ENCODE results near the gene MLLT6. TPM values are rescaled to one million over a fixed set of nuclear protein-coding genes. Genes with fewer than 3 reads are reported as not detected.

Gene MLLT6
- total RNA-seq, result 211 and 213 TPM in 2 replicates

DNA sequence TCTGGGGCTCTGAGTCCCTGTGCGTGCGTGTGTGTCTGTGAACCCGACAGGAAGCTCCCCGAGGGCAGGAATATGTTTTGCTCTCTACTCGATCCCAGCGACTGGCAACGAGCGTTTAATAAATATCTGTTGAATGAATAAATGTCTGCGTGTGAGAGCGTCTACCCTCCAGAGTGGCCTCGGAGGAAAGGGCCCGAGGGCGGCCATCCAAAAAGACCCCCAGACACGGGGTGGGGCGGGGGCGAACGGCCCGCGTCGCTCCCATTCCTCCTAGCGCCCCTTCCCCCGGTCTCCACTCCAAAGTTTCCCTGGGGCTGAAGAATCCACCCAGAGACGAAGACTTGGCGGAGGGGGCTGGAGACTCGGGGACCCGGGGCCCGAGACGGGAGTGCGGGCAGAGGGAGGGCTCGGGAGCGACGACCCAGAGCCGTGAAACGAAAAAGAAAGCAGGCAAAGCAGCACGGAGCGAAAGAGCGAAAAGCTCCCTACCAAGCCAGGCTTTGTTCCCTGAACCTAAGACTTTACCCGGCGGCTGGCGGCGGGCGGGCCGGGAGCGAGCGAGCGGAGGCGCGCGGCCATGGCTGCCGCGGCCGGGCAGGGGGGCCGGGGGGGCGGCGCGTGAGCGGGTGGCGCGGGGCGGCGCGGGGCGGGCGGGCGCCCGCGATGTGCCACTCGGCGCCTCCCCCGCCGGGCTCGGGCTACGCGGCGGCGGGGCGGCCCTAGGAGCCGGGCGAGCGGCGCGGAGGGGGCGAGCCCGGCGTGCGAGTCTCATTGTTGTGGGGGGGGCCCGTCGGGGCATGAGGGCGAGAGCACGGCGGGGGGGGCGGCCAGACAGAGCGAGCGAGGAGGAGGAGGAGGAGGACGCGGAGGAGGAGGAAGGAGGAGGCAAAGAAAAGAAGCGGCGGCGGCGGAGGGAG, at the start of gene MLLT6:
Gene MLLT6, plus strand, starts transcription at position 668 of the 917 bp plus-strand sequence. CDS start 360 bp downstream, outside the sequence.
- intact Hi-C loops (cut with micrococcal nuclease), result loop anchor here (5.0 kb wide), 2 partner anchors 147 to 167 kb away; partner anchors contain the start of genes LASP1 and RPL23
- peak within 1 kb of the TSS; percentile 99 for H3K27ac Mint-ChIP-seq
- H3K36me3 Mint-ChIP-seq (ENCODE audit: low read depth), result peaks cover 42% of the 10 kb centered on the region
- no peaks in the 10 kb centered on the region for H3K27me3 Mint-ChIP-seq (ENCODE audit: low read depth)
- H3K4me3 Mint-ChIP-seq (ENCODE audit: low read depth), result peak within 1 kb of the TSS; percentile 96
- H3K4me1 Mint-ChIP-seq (ENCODE audit: low read depth), result peaks cover 45% of the 10 kb centered on the region
- peaks cover 5% of the 10 kb centered on the region for H3K9me3 Mint-ChIP-seq
- peak; percentile 71 for DNase-seq (ENCODE audit: low spot score)

DNA sequence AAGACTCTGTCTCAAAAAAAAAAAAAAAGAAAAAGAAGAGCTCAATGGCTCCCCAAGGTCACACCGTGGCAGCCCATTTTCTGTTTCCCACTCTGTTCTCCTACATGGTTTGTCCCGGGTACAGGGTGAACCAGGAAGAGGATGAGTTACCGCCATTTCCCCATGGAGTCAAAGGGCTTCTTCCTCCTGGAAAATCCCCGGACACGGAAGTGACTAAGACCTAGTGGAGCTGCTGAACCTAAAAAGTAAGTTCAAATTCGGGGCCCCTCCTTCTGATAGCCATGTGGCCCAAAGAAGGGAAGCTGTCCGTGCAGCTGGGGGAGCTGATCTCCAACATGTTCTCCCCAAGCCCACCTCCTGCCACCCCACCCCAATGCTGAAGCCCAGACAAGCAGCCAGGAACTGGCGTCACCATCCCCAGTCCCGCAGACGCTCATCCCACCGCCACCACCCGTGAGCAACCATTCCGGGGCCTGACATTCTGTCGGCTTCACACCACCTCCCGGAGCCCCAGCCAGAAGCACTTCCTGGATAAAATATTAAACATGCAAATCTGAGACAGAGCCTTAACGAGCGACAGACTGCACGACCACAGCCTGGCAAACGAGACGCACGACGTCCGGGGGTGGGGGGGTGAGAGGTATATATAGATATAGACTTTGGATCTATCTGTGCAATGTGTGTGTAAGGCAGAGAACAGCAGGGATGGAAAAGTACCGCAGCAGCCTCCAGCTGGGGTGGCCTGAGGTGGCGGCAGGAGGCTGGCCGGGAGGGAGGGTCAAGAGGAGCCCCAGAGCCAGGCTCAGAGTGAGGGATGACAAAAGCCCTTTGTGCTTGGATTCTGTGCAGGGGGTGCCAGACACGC, 47.9 kb upstream of the MLLT6 start:
- Mint-ChIP-seq H3K36me3 (ENCODE audit: low read depth) (no peaks in the 10 kb centered on the region), H3K27ac (no peak overlapping the region), H3K9me3 (no peaks in the 10 kb centered on the region), H3K4me1 (ENCODE audit: low read depth) (peaks cover 5% of the 10 kb centered on the region), H3K4me3 (ENCODE audit: low read depth) (no peak overlapping the region), H3K27me3 (ENCODE audit: low read depth) (peaks cover 33% of the 10 kb centered on the region)
- no peak for DNase-seq (ENCODE audit: low spot score)
- intact Hi-C loops (cut with micrococcal nuclease), result no loop called here

DNA sequence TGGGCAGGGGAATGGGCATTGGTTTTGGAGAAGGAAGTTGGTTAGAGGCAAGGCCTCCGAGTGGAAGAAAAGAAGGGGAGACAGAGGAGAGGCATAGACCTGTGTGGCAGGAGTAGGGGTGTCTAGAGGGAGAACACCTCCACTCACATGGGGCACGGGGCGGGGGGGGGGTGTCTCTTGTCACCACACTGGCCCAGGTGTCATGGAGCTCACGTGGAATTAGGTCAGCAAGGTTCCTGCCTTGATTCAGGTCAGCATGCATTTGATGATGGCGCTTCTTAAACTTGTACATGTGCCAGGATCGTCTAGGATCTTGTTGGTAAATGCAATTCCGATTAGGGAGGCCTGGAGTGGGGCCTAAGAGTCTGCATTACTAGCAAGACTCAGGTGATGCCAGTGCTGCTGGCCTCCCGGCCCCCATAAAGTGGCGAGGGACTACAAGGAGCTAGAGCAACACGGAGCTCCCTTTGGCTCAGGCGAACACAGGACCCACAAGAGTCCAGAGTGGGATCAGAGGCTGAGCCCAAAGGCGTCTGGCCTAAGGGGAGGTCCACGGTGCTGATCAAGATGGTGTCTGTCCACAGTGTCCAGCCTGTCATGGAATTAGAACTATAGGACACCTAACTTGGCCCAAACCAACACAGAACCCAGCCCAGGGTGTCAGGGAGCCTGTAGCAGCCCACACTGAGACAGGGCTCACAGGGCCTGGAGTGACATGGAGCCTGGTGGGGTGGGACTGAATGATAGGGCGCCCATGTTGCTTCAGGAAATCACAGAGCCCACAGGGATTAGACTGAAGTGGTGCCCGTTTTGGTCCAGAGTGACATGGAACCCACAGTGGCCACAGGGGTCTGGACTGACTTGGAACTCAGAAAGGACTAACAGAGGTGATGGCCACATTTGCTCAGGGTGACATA, 47.0 kb upstream of the MLLT6 start:
- no peak overlapping the region for H3K4me3 Mint-ChIP-seq (ENCODE audit: low read depth)
- H3K27me3 Mint-ChIP-seq (ENCODE audit: low read depth), result peaks cover 37% of the 10 kb centered on the region
- peaks cover 5% of the 10 kb centered on the region for H3K4me1 Mint-ChIP-seq (ENCODE audit: low read depth)
- no peaks in the 10 kb centered on the region for H3K36me3 Mint-ChIP-seq (ENCODE audit: low read depth)
- DNase-seq (ENCODE audit: low spot score), result no peak
- no peak overlapping the region for H3K27ac Mint-ChIP-seq
- intact Hi-C loops (cut with micrococcal nuclease), result no loop called here
- H3K9me3 Mint-ChIP-seq, result no peaks in the 10 kb centered on the region

DNA sequence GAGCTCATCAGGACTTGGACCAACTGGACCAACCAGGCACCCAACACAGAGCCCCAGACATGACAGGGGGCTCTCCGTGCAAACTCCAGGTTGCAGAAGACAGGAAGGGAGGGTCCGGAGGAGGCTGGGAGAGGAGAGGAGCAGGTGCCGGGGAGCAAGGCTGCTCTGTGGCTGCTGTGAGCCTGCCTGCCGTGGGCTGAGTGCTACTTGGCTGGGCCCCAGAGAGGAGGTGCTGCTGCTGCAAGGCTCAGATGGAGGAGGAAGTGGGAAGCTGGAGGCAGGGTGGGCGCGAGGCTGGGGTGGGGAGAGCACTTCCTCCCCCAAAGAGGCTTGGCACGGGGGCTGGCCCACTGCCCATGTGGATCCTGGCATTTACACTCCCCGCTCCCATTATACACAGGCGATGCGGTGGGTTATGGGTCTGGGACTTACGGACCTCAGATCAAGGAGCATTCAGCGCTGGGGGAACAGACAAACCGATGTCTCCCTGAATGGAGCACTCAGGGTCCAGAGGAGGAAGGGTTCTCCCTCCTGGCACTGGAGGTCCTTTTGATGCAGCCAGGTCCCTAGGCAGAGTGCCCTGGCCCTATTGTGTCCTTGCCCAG, 46.2 kb upstream of the MLLT6 start:
- no peak overlapping the region for H3K27ac Mint-ChIP-seq
- H3K4me3 Mint-ChIP-seq (ENCODE audit: low read depth), result no peak overlapping the region
- no peaks in the 10 kb centered on the region for H3K9me3 Mint-ChIP-seq
- H3K4me1 Mint-ChIP-seq (ENCODE audit: low read depth), result peaks cover 5% of the 10 kb centered on the region
- no peaks in the 10 kb centered on the region for H3K36me3 Mint-ChIP-seq (ENCODE audit: low read depth)
- H3K27me3 Mint-ChIP-seq (ENCODE audit: low read depth), result peaks cover 33% of the 10 kb centered on the region
- intact Hi-C loops (cut with micrococcal nuclease), result no loop called here
- no peak for DNase-seq (ENCODE audit: low spot score)

DNA sequence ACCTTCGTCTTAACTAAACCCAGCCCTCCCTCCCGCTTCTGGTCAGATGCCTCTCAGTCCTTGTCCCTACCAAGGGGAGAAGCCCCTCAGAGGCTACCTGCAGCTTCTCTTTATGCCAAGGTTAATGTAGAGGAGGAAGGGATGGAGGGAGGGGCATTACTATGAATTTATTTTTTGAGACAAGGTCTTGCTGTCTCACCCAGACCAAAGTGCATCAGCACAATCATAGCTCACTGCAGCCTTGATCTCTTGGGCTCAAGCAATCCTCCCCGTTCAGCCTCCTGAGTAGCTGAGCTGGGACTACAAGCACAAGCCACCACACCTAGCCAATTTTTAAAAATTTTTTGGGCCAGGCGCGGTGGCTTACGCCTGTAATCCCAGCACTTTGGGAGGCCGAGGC, 45.7 kb upstream of the MLLT6 start:
- Mint-ChIP-seq H3K36me3 (ENCODE audit: low read depth) (no peaks in the 10 kb centered on the region), H3K4me1 (ENCODE audit: low read depth) (peaks cover 5% of the 10 kb centered on the region), H3K9me3 (no peaks in the 10 kb centered on the region), H3K27me3 (ENCODE audit: low read depth) (peaks cover 33% of the 10 kb centered on the region), H3K4me3 (ENCODE audit: low read depth) (no peak overlapping the region), H3K27ac (no peak overlapping the region)
- DNase-seq (ENCODE audit: low spot score), result no peak
- intact Hi-C loops (cut with micrococcal nuclease), result no loop called here

DNA sequence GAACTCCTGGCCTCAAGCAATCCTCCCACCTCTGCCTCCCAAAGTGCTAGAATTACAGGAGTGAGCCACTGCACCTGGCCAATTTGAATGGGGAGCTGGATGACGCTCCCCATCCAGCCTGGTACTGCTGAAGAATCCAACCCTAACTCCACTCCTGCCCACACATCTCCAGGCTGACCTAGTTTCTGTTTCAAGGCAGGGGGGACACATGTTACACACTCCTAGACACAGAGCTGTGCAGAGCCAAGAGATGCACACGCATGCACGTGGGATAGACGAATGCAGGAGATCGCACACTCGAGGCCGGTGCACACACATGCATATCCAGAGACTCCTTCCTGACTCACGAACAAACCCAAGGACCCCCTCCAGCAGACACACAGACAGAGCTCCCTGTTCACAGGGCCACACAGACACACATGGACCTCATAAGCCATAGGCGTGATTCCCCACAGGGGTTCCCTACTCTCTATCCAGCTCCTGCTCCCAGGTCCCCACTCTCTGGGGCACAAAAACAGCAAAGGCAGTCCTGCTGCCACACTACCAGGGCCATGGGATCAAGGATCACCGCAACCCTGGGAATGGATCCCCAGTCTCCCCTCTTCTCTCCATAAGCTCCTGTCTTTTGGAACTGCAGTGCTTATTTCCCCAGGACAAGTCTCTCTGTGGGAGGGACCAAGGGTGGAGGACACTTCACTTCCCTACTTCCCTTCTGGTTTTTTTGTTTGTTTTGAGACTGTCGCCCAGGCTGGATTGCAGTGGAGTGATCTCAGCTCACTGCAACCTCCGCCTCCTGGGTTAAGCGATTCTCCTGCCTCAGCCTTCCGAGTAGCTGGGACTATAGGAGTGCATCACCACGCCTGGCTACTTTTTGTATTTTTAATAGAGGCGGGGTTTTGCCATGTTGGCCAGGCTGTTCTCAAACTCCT, 44.7 kb upstream of the MLLT6 start:
- DNase-seq (ENCODE audit: low spot score), result no peak
- Mint-ChIP-seq H3K9me3 (no peaks in the 10 kb centered on the region), H3K27me3 (ENCODE audit: low read depth) (peaks cover 29% of the 10 kb centered on the region), H3K36me3 (ENCODE audit: low read depth) (no peaks in the 10 kb centered on the region), H3K4me1 (ENCODE audit: low read depth) (no peaks in the 10 kb centered on the region), H3K27ac (no peak overlapping the region), H3K4me3 (ENCODE audit: low read depth) (no peak overlapping the region)
- intact Hi-C loops (cut with micrococcal nuclease), result loop anchor here (10.0 kb wide), 1 partner anchor 236 kb away; the partner anchor contains the start of gene ARHGAP23

DNA sequence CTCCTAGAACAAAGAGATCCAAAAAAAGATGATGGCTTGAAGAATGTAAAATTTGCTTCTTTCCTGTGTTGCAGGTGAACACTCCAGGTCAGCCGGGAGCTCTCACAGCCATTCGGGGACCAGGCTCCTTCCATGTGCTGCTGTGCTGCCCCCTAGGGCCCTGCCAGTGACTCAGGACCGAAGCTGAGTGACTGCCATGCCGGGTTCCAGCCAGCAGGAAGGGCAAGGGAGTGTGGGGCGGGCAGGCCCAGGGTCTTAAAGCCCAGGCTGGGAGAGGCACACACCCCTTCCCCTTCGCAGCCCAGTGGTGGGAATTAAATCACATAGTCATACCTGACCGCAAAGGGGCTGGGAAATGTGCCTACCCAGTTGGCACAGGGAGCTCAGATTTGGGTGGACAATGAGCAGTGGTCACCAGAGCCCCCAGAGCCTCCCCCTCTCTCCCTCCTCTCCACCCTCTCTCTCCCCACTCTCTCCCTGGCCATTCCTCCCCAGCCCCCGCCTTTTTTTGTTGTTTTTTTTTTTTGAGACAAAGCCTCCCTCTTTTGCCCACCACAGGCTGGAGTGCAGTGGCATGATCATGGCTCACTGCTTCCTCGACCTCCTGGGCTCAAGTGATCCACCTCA, 41.8 kb upstream of the MLLT6 start:
- intact Hi-C loops (cut with micrococcal nuclease), result loop anchor here (10.0 kb wide), 1 partner anchor 238 kb away; the partner anchor contains the start of gene ARHGAP23
- H3K4me3 Mint-ChIP-seq (ENCODE audit: low read depth), result no peak overlapping the region
- peaks cover 30% of the 10 kb centered on the region for H3K27me3 Mint-ChIP-seq (ENCODE audit: low read depth)
- no peaks in the 10 kb centered on the region for H3K9me3 Mint-ChIP-seq
- peak; percentile 26 for DNase-seq (ENCODE audit: low spot score)
- peaks cover 2% of the 10 kb centered on the region for H3K4me1 Mint-ChIP-seq (ENCODE audit: low read depth)
- H3K27ac Mint-ChIP-seq, result no peak overlapping the region
- H3K36me3 Mint-ChIP-seq (ENCODE audit: low read depth), result no peaks in the 10 kb centered on the region

DNA sequence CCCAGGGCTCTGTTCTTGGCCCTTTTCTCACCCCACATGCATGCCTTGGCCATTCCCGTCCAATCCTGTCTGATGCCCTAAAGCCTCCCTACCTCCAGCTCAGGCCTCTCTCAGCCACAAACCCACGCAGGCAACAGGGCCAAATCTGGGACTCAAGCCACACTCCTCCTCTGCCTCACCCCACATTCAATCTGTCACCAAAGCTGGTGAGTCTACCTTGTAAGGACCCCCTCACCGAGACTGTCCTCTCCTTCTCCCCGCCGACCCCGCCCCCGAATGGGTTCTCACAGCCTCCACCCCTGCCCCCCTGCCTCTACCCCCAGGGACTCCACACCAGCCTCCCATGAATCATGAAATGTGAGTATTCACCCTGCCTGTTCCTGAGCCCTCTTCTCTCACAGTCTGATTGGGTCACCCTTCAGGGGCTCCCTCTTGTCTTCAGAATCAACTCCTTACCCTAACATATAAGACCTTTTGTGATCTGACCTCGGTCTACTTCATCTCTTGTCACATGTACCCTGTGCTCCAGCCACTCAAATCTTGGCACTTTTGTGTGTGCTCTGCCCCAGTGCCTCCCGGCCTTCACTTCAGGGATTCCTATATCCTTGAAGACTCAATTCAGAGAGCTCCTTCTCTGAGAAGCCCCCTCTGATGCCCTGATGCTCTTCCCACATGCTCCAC, 41.0 kb upstream of the MLLT6 start:
- peaks cover 2% of the 10 kb centered on the region for H3K4me1 Mint-ChIP-seq (ENCODE audit: low read depth)
- no peaks in the 10 kb centered on the region for H3K9me3 Mint-ChIP-seq
- peaks cover 36% of the 10 kb centered on the region for H3K27me3 Mint-ChIP-seq (ENCODE audit: low read depth)
- intact Hi-C loops (cut with micrococcal nuclease), result loop anchor here (10.0 kb wide), 1 partner anchor 239 kb away; the partner anchor contains the start of gene ARHGAP23
- no peak overlapping the region for H3K27ac Mint-ChIP-seq
- no peak for DNase-seq (ENCODE audit: low spot score)
- no peaks in the 10 kb centered on the region for H3K36me3 Mint-ChIP-seq (ENCODE audit: low read depth)
- no peak overlapping the region for H3K4me3 Mint-ChIP-seq (ENCODE audit: low read depth)

DNA sequence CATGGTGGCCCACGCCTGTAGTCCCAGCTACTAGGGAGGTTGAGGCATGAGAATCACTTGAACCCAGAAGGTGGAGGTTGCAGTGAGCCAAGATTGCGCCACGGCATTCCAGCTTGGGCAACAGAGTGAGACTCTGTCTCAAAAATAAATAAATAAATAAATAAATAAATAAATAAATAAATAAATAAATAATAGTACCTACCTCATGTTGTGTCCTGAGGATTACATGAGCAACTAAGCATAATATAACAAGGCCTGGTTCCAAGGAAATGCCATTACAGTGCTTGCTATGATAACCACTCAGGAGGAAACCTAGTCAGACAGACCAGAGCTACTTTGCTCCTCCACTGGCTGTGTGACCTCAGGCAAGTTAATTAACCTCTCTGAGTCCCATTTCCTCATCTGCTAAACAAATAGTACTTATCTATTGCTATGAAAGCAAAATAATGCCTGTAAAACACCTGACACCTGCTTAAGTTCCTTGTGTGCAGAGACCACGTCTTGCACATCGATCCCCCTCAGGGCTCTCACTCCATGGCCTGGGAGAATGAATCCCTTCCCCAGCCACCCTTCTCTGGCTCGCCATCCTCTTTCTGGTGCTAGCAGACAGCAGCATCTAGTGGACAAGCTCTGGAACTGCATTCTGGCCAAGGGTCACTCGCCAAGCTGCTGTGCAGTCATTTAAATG, 37.8 kb upstream of the MLLT6 start:
- DNase-seq (ENCODE audit: low spot score), result peak; percentile 53
- no peaks in the 10 kb centered on the region for H3K9me3 Mint-ChIP-seq
- H3K27ac Mint-ChIP-seq, result no peak overlapping the region
- H3K4me3 Mint-ChIP-seq (ENCODE audit: low read depth), result no peak overlapping the region
- intact Hi-C loops (cut with micrococcal nuclease), result loop anchor here (1.0 to 10.0 kb wide), 3 partner anchors 109 to 242 kb away; partner anchors contain the start of gene ARHGAP23
- peaks cover 13% of the 10 kb centered on the region for H3K4me1 Mint-ChIP-seq (ENCODE audit: low read depth)
- peaks cover 7% of the 10 kb centered on the region for H3K36me3 Mint-ChIP-seq (ENCODE audit: low read depth)
- H3K27me3 Mint-ChIP-seq (ENCODE audit: low read depth), result peaks cover 51% of the 10 kb centered on the region

DNA sequence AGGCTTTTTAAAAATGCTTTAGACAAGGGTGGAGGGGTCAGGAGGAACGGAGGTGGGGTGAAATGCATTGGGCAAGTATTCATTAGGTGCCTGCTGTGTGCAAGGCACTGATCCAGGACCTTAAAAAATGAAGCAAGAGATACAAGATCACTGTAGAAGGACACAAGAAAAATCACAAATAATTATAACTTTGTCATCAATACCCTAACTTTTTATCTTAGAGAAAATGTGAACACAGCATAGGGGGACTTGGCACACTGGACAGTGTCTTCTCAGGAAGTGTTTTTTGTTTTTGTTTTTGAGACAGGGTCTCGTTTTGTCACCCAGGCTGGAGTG, 37.3 kb upstream of the MLLT6 start:
- H3K4me1 Mint-ChIP-seq (ENCODE audit: low read depth), result peaks cover 15% of the 10 kb centered on the region
- no peak overlapping the region for H3K27ac Mint-ChIP-seq
- H3K27me3 Mint-ChIP-seq (ENCODE audit: low read depth), result peaks cover 51% of the 10 kb centered on the region
- H3K4me3 Mint-ChIP-seq (ENCODE audit: low read depth), result no peak overlapping the region
- H3K9me3 Mint-ChIP-seq, result no peaks in the 10 kb centered on the region
- peaks cover 10% of the 10 kb centered on the region for H3K36me3 Mint-ChIP-seq (ENCODE audit: low read depth)
- intact Hi-C loops (cut with micrococcal nuclease), result loop anchor here (1.0 to 10.0 kb wide), 3 partner anchors 109 to 243 kb away; partner anchors contain the start of gene ARHGAP23
- DNase-seq (ENCODE audit: low spot score), result no peak
